ENCODE results near the gene INPP5A.
"Not testable (repeated sequence)": the region's sequence is repeated elsewhere in the genome, so short reads cannot be mapped to it uniquely, and the experiment has no call there.

Gene INPP5A

GRCh38 chr10:132735923-132736391 lies 198.4 kb downstream of the INPP5A start:
- Histone ChIP-seq H3K4me3 (no peak overlapping the region), H3K27ac (no peak overlapping the region)

DNA sequence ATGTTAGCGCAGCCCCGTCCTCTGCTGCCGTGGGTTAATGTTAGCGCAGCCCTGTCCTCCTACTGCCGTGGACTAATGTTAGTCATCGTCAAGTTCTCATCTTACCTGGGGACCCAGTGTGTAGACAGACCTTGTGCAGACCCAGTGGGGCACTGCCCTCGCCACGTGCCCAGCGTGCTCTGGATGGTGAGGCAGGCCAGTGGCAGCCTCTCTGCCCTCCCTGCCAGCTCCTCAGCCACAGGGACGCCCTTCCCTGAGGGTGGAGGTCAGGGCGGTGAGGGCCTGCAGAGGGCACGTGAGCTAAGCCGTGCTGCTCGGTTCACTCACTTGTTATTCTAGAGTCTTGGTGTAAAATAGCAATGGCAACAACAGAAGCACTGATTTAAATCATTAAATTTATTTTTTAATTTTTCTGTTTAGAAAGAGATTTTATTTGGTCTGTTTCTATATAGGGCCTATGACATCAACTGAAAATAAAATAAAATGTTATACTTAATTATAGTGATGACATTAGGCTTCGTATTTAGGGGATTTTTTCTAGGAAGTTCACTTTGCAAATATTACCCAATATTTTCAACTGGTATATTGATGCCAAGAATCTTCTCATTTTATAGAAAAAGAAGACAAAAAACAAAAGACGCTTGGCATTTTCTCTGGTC lies 199.9 kb downstream of the INPP5A start:
- Histone ChIP-seq H3K4me3 (no peak overlapping the region), H3K27ac (no peak overlapping the region)

DNA sequence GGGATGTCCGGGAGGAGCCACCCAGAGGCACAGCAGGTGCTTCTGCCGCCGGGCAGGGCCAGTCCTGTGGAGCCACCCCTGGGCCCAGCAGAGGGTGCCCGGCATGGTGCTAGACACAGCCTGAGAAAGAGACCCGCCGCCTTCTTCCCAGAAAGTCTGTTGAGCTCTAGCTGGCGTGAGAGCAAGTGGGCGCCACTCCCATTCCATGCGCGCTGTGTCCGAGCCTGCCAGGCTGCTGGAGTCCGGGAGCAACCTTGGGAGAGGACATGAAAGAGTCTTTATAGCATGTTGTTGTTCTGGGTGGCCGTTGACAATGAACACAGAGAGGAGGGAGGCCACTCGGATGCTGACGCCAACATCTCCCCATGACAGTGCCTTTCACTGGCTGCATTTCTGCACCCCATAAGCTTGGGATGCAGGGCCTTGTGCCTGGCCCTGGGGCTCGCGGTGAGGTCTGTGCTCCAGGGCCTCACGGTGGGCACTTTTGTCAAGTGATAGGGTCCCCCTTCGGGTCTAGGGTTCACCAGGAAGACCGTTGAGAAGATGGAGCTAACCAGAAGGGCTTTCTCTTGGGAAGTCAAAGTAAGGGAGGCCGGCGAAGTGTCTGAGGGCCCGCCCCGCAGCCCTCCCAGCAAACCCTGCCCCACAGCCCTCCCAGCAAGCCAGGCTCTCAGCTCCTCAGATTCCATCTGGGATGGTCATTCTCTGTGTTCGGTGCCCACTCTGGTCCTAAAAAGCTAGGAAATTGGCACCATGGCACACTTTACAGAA lies 201.1 kb downstream of the INPP5A start:
- Histone ChIP-seq H3K4me3 (no peak overlapping the region), H3K27ac (no peak overlapping the region)

GRCh38 chr10:132739225-132739613 lies 201.6 kb downstream of the INPP5A start:
- H3K27ac ChIP-seq = no peak overlapping the region

DNA sequence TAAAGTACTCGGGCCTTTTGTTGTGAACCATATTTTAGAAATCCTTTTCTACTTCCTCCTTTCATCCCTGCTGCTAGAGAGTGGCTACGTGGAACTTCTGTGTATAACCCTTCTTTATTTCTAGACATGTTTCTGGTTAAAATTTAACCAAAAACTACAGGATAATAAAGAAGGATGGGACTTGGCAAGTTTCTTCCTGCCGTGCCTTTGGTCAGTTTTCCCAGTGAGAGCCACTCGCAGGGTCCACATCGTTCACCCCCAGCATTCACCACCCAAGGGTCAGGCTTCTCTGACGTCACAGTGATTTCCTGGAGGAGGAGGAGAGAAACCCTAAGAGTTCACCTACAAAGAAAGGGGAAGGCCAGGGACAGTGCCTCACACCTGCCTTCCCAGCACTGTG lies 203.0 kb downstream of the INPP5A start:
- no peak overlapping the region for H3K4me3 ChIP-seq
- no peak overlapping the region for H3K27ac ChIP-seq

More at GRCh38 chr10:132739225-132739613, 201.6 kb downstream of the INPP5A start:
- H3K4me3 ChIP-seq = no peak overlapping the region

GRCh38 chr10:132742167-132742836 lies 204.7 kb downstream of the INPP5A start:
- H3K27ac ChIP-seq = no peak overlapping the region
- H3K4me3 ChIP-seq = no peak overlapping the region

DNA sequence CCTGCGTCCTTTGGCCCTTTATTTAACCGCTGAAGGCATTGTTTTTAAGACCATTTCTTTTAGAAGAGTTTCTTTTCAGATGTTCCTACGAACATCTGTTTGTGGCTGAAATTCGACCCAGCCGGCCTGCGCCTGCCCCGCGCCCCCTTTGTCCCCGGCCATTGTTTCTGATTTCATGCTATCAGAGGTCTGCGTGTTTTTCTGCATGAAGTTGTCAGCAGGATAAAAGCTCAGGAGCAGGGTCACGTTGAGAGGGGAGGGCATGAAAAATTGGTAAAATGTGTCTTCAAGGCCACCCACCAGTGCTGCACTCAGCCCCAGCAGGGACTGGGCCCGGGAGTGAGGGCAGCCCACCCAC lies 205.2 kb downstream of the INPP5A start:
- H3K4me3 ChIP-seq = no peak overlapping the region
- no peak overlapping the region for H3K27ac ChIP-seq

DNA sequence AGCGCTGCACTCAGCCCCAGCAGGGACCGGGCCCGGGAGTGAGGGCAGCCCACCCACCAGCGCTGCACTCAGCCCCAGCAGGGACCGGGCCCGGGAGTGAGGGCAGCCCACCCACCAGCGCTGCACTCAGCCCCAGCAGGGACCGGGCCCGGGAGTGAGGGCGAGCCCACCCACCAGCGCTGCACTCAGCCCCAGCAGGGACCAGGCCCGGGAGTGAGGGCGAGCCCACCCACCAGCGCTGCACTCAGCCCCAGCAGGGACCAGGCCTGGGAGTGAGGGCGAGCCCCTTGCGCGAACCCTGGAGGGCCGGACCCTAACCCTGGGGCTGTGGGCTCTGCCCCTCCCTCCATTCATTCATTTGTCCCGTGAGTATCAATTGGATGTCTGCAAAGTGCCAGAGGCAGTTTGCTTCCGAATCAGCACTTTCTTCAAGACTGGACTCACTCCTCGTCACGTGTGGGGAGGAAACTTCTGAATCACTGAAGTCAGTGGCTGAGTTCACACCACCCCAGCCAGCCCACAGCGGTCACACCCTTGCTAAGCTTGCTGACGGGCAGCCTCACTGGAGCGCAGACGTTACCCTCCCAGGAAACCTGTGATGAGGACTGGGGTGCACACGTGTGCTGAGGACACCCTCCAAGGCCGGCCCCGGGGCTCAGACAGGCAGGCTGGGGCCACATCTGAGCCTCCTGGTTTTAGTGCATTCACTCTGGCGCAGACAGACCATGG lies 205.8 kb downstream of the INPP5A start:
- not testable (repeated sequence) for H3K4me3 ChIP-seq, H3K27ac ChIP-seq

GRCh38 chr10:132743925-132744490 lies 206.4 kb downstream of the INPP5A start:
- H3K27ac ChIP-seq = no peak overlapping the region
- H3K4me3 ChIP-seq = no peak overlapping the region

DNA sequence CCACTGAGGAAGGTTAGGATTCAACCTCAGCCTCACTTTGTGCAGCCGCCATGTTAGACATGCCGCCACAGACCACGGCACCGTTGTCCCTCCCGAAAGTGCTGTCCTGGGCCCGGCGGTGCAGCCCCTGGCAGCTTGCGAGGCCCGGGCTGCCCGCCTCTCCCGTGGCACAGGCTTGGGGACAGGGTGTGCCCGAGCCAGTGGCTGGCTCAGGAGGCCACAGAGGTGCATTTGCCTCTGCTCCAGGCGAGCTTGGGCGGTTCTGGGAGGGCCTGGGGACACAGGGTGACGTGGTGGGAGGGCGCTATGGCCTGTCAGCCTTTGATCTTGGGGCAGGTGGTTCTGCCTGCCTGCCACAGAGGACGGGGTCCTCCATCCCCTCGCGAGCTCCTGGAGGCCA lies 207.3 kb downstream of the INPP5A start:
- H3K27ac ChIP-seq = no peak overlapping the region
- no peak overlapping the region for H3K4me3 ChIP-seq

DNA sequence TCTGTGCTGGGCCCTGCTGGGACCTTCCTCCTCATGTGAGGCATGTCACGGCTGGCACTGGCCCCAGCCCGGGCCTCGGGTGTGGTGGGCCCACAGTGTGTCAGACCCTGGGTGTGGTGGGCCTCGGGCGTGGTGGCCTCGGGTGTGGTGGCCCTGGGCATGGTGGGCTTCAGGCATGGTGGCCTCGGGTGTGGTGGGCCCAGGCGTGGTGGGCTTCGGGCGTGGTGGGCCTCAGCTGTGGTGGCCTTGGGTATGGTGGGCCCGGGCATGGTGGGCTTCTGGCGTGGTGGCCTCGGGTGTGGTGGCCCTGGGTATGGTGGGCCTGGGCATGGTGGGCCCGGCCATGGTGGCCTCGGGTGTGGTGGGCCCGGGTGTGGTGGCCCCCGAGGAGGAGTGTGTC lies 207.9 kb downstream of the INPP5A start:
- Histone ChIP-seq H3K4me3 (no peak overlapping the region), H3K27ac (no peak overlapping the region)

DNA sequence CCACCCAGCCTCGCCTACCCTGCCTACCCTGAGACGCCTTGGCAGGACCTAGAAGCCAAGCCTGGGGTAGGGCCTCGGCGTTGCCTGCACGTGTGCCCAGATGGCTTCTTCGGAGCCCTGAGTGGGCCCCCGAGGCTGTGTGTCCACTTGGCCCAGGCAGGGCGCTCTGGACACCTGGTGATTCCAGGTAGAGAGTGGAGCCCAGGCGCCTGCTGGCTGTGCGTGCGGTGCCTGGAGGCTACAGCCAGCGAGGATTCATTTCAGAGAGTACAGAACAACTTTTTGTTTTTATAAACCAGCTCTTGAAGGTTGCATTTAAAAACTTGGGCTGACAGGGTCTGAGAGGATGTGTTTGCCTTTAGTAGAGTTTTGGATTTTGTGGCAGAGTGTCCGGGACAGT lies 208.4 kb downstream of the INPP5A start:
- no peak overlapping the region for H3K4me3 ChIP-seq
- no peak overlapping the region for H3K27ac ChIP-seq

- Histone ChIP-seq H3K27ac (no peak overlapping the region), H3K4me3 (no peak overlapping the region)
These were observed 208.8 kb downstream of the INPP5A start for GRCh38 chr10:132746386-132746785.

DNA sequence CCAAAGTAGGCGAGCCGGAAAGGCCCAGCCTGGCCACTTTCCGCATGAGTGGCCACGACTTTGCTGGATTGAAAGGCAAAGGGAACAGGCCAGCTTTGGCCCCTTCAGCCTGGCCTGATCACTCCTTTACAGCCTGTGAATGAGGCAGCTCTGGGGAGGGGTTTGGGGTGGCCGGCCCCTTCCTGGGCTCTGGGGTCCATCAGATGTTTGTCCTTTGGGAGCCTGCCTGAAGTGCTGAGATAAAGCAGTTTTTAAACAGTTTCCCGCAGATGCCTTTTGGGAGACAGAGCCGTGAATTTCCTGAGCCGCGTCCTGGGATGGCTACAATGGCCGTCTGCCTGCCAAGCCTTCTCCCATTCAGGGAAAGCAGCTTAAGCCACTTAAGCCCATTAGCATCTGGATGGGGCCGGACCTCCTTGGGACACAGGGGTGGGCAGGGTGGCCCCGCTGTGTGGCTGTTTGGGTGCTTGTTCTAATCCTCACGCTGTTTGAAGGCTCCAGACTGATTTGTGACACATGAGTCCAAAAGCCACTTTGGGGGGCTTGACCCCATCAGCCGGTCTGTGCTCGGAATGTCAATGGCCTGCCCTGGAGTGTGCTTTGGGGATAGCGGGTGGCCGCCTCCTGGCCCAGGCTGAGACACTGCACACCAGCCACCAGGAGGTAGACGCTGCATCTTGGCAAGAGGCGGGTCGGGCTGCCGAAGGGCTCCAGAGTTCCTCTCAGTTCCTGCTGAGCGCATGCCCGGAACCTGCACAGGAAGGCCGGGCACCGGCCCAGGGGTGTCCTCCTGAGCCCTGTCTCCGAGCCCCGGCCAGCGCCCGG lies 209.4 kb downstream of the INPP5A start:
- Histone ChIP-seq H3K4me3 (no peak overlapping the region), H3K27ac (no peak overlapping the region)

DNA sequence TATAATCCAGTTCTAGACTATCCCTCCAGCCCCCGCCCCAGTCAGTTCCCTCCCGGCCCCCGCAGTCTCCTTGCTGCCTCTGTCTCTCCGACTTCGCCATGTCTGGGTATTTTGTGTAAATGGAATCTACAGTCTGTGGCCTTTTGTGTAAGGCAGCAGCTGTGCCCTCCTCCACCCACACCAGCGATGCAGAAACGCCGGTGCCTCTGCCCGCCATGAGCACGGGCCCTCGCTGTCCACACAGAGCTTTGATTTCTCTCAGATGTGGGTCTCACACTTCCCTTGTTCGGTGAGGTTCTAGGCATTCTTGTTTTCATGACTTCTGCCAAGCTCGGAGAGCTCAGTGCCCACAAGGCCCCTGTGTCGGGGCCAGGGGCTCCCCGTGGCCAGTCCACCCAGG lies 210.5 kb downstream of the INPP5A start:
- no peak overlapping the region for H3K4me3 ChIP-seq
- no peak overlapping the region for H3K27ac ChIP-seq

GRCh38 chr10:132748545-132749370 lies 211.2 kb downstream of the INPP5A start:
- Histone ChIP-seq H3K4me3 (no peak overlapping the region), H3K27ac (no peak overlapping the region)

DNA sequence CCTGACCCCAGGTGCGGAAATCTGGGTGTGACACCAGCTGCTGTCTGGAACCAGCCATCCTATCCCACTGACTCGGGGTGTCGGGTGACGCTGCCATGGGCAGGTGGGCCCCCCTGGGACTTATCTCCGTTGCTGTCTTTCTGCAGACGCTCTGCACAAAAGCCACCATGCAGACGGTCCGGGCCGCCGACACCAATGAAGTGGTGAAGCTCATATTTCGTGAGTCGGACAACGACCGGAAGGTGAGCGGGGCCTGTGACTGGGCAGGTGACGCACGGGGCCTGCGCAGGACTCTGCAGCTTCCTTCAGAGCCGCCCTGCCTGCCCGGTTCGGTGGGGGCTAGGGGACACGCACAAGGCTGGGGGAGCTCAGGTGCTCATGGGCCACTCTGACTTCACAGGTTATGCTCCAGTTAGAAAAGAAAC lies 211.8 kb downstream of the INPP5A start:
- Histone ChIP-seq H3K27ac (no peak overlapping the region), H3K4me3 (no peak overlapping the region)

GRCh38 chr10:132750936-132751335 lies 213.3 kb downstream of the INPP5A start:
- Histone ChIP-seq H3K4me3 (no peak overlapping the region), H3K27ac (no peak overlapping the region)

Data from skin epidermis (tissue), 12 donors.